NB4 (cell line): ENCODE results near the gene KCNIP4.

Experiments used
- DNase-seq: peaks from one replicate; pipeline ENCODE4 v3.0.0; 2010; ENCODE audit warnings: low read depth
- H3K4me3 ChIP-seq: one replicate; pipeline ENCODE4 v1.5.1; 2011; ENCODE audit warnings: mild to moderate bottlenecking, low read depth, low read length, moderate library complexity
- MYC ChIP-seq: IDR thresholded peaks from 2 replicates; pipeline ENCODE4 v1.6.1; 2011; ENCODE audit warnings: low read depth, low read length
- POLR2A ChIP-seq: IDR thresholded peaks from 2 replicates; pipeline ENCODE4 v1.6.1; 2011; ENCODE audit warnings: mild to moderate bottlenecking; ENCODE audit not compliant: insufficient read length; ENCODE audit errors: extremely low read depth
- TF ChIP-seq, protein P1 (sequence below): IDR thresholded peaks from one replicate; pipeline ENCODE4 v1.5.1; 2012; ENCODE audit warnings: low read depth, low read length
- TF ChIP-seq, protein P2 (sequence below): IDR thresholded peaks from 2 replicates; pipeline ENCODE4 v1.6.1; 2011; ENCODE audit warnings: low read depth, low read length

The KCNIP4 gene

DNA sequence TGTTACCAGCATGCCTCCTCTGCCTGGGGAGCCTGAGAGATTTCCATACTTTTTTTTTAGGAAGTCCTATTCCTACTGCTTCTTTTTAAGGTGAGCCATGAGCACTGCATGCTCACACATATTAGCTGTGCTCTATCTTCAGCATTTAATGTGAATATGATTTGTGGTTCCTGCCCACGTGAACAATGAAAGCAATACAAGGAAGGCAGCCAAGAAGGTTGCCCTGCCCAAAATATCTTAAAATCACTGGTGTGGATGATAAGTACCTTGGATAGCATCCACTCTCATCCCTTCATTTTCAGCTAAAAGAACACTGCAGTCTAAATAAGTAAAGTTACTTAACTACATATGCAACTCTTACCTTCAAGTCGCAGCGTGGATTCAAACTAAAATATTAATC, 640.9 kb downstream of the KCNIP4 start:
- DNase-seq: no peak
- H3K4me3 ChIP-seq: no peak overlapping the region
- TF ChIP-seq POLR2A (no peak), MYC (no peak)
- TF ChIP-seq, protein P1, sequence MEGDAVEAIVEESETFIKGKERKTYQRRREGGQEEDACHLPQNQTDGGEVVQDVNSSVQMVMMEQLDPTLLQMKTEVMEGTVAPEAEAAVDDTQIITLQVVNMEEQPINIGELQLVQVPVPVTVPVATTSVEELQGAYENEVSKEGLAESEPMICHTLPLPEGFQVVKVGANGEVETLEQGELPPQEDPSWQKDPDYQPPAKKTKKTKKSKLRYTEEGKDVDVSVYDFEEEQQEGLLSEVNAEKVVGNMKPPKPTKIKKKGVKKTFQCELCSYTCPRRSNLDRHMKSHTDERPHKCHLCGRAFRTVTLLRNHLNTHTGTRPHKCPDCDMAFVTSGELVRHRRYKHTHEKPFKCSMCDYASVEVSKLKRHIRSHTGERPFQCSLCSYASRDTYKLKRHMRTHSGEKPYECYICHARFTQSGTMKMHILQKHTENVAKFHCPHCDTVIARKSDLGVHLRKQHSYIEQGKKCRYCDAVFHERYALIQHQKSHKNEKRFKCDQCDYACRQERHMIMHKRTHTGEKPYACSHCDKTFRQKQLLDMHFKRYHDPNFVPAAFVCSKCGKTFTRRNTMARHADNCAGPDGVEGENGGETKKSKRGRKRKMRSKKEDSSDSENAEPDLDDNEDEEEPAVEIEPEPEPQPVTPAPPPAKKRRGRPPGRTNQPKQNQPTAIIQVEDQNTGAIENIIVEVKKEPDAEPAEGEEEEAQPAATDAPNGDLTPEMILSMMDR: no peak

DNA sequence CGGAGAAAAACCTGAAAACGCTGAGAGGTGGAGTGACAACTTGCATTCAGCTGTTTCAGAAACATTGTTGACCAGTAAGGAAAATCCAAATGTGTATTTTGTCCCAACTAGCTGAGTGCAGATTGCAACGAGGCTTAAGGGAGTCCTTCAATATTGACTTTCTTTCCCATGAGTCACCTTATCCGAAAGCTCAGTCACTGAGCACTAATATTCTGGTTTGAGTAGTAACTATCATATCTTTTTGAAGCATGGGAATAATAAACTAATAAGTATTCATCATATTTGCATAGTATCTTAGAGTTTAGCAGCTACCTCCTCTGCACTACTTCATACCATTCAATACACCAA, 644.1 kb downstream of the KCNIP4 start:
- no peak for DNase-seq
- no peak overlapping the region for H3K4me3 ChIP-seq
- TF ChIP-seq, protein P1: no peak
- TF ChIP-seq POLR2A (no peak), MYC (no peak)
- TF ChIP-seq, protein P2, sequence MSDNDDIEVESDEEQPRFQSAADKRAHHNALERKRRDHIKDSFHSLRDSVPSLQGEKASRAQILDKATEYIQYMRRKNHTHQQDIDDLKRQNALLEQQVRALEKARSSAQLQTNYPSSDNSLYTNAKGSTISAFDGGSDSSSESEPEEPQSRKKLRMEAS: no peak

DNA sequence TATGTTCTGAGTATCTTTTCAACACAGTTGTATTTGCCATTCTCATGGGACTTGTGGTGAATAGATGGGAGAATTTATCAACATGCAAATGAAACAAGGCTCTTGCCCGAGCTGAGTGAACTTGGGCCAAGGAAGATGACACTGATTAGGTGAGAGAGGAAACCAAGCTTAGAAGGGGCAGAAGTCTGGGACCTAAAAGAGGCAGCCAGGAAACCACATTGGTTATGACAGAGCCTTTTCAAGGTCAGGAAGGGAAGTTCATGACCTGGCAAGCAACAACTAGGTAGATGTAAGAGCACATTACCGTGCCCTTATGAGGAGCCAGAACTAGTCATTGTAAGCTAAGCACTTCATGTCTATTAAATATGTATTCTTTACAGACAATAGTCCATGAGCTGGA, 658.0 kb downstream of the KCNIP4 start:
- DNase-seq: peak; percentile 19
- H3K4me3 ChIP-seq: no peak overlapping the region
- TF ChIP-seq, protein P2: no peak
- TF ChIP-seq POLR2A (no peak), MYC (no peak)
- TF ChIP-seq, protein P1: no peak

DNA sequence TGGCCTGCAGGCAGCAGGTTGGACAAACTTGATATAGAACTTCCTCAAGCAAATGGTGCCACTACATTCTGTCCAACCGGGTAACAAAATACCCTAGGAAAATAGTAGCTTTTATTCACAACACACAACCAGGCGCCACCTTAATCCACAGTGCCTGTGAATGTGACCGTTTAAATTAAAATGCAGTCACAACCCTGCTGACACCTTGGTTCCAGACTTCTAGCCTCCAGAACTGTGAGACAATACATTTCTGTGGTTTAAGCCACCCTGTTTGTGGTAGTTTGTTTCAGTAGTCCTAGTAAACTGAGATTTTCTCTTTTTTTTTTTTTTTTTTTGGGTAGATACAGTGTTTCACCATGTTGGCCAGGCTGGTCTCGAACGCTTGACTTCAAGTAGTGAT, 672.5 kb downstream of the KCNIP4 start:
- DNase-seq: no peak
- TF ChIP-seq MYC: no peak
- TF ChIP-seq POLR2A: no peak
- TF ChIP-seq, protein P1: no peak
- TF ChIP-seq, protein P2: no peak
- H3K4me3 ChIP-seq: no peak overlapping the region

DNA sequence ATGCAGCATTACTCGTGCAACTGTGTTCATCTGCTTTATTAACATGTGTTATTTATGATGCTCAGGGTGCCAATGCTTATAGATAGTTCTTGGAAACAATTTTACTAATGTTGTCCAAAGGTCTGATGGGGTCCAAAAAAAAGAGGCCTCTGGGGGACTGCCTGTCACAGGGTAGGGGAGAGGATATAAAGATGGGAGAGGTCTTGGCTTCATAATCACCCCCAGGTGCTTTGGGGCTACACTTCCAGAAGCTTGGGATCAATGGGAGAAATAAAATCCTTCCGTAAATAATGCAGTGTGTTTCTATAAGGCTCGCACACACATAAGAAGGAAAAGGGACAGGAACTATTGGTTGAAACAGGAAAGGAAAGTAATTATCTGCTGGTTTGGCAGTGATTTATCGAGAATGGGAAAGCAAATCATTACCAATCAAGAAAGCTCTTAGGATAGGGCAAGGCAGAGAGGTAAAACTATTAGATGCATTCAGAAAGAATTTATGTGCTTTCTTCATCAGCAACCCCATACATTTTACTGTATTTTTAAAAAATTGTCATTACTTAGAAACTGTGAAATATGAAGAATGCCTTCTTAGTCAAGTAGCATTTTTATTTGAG, 677.0 kb downstream of the KCNIP4 start:
- DNase-seq: no peak
- no peak overlapping the region for H3K4me3 ChIP-seq
- TF ChIP-seq, protein P1: no peak
- TF ChIP-seq, protein P2: no peak
- no peak for TF ChIP-seq POLR2A
- no peak for TF ChIP-seq MYC

DNA sequence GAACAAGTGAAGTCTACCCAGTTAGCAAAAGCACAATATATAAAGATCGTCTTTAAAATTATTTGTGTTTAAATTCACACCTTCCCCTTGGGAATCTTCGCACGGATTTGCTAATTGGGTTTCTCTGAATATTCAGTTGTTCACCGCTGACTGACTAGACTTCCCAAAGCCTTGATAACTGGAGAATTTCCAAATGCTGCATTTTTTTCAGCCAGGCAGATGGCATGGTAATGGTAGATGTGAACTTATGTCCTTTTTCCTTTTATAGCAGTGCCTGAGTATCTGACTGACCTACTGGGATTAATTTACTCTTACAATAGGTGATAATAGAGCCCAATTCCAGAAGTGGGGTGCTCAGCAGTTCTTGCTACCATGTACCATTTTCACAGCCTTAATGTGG, 700.2 kb downstream of the KCNIP4 start:
- DNase-seq: no peak
- H3K4me3 ChIP-seq: no peak overlapping the region
- TF ChIP-seq, protein P1: no peak
- TF ChIP-seq MYC: no peak
- TF ChIP-seq POLR2A: no peak
- TF ChIP-seq, protein P2: no peak
